Activated naive CD8-positive, alpha-beta T cell treated with anti-CD3 and anti-CD28 coated beads for 36 hours (primary cell): ENCODE measurements around the gene MCF2L. TPM values are rescaled to one million over a fixed set of nuclear protein-coding genes. Genes with fewer than 3 reads are reported as not detected.

Source experiments
- DNase-seq: peaks from one replicate; pipeline ENCODE4 v3.0.0; 2021
- H3K27ac Mint-ChIP-seq: one replicate; pipeline ENCODE4 v1.8.0; 2022; ENCODE audit warnings: mild to moderate bottlenecking, moderate library complexity, mixed read lengths
- H3K27me3 Mint-ChIP-seq: one replicate; pipeline ENCODE4 v1.8.0; 2022; ENCODE audit warnings: mild to moderate bottlenecking, mixed read lengths
- H3K36me3 Mint-ChIP-seq: one replicate; pipeline ENCODE4 v1.8.0; 2021; ENCODE audit warnings: mild to moderate bottlenecking, mixed read lengths
- H3K4me1 Mint-ChIP-seq: one replicate; pipeline ENCODE4 v1.8.0; 2021; ENCODE audit warnings: mixed read lengths
- H3K4me3 Mint-ChIP-seq: one replicate; pipeline ENCODE4 v1.8.0; 2022; ENCODE audit warnings: mild to moderate bottlenecking, moderate library complexity, mixed read lengths
- H3K9me3 Mint-ChIP-seq: one replicate; pipeline ENCODE4 v1.8.0; 2022; ENCODE audit warnings: mixed read lengths
- total RNA-seq, 2 experiments: library from RNA; stranded (reverse); gene quantifications; one replicate each; pipeline ENCODE4 v1.2.3, GENCODE V29; 2021

MCF2L gene
- total RNA-seq, 2 experiments from 2014 or later, result 9.3 to 10.7 TPM

GRCh38 chr13:113017506-113018215 is 48.6 kb downstream of the MCF2L start:
- H3K9me3 Mint-ChIP-seq, result no peaks in the 10 kb centered on the region
- H3K27me3 Mint-ChIP-seq, result no peaks in the 10 kb centered on the region
- peaks cover 1% of the 10 kb centered on the region for H3K36me3 Mint-ChIP-seq
- no peaks in the 10 kb centered on the region for H3K4me1 Mint-ChIP-seq
- H3K27ac Mint-ChIP-seq, result no peak overlapping the region
- no peak overlapping the region for H3K4me3 Mint-ChIP-seq
- DNase-seq, result no peak

GRCh38 chr13:113018676-113019465 is 49.9 kb downstream of the MCF2L start:
- DNase-seq, result no peak
- Mint-ChIP-seq H3K27me3 (no peaks in the 10 kb centered on the region), H3K36me3 (peaks cover 1% of the 10 kb centered on the region), H3K27ac (no peak overlapping the region), H3K4me3 (no peak overlapping the region), H3K4me1 (no peaks in the 10 kb centered on the region), H3K9me3 (no peaks in the 10 kb centered on the region)

GRCh38 chr13:113020323-113021080 is 51.5 kb downstream of the MCF2L start:
- Mint-ChIP-seq H3K27me3 (no peaks in the 10 kb centered on the region), H3K9me3 (no peaks in the 10 kb centered on the region), H3K36me3 (peaks cover 1% of the 10 kb centered on the region), H3K27ac (no peak overlapping the region), H3K4me3 (no peak overlapping the region), H3K4me1 (no peaks in the 10 kb centered on the region)
- DNase-seq, result no peak

GRCh38 chr13:113021391-113021790 is 52.4 kb downstream of the MCF2L start:
- Mint-ChIP-seq H3K4me3 (no peak overlapping the region), H3K9me3 (no peaks in the 10 kb centered on the region), H3K36me3 (peaks cover under 1% of the 10 kb centered on the region), H3K27ac (no peak overlapping the region), H3K27me3 (no peaks in the 10 kb centered on the region), H3K4me1 (no peaks in the 10 kb centered on the region)
- DNase-seq, result no peak

GRCh38 chr13:113021811-113022210 is 52.8 kb downstream of the MCF2L start:
- Mint-ChIP-seq H3K4me1 (no peaks in the 10 kb centered on the region), H3K36me3 (no peaks in the 10 kb centered on the region), H3K4me3 (no peak overlapping the region), H3K9me3 (no peaks in the 10 kb centered on the region), H3K27ac (no peak overlapping the region), H3K27me3 (no peaks in the 10 kb centered on the region)
- DNase-seq, result no peak

GRCh38 chr13:113022391-113022744 is 53.4 kb downstream of the MCF2L start:
- Mint-ChIP-seq H3K9me3 (no peaks in the 10 kb centered on the region), H3K4me1 (no peaks in the 10 kb centered on the region), H3K27ac (no peak overlapping the region), H3K4me3 (no peak overlapping the region), H3K36me3 (no peaks in the 10 kb centered on the region), H3K27me3 (no peaks in the 10 kb centered on the region)
- no peak for DNase-seq

- H3K27ac Mint-ChIP-seq, result no peak overlapping the region
- no peak overlapping the region for H3K4me3 Mint-ChIP-seq
- no peak for DNase-seq
- no peaks in the 10 kb centered on the region for H3K4me1 Mint-ChIP-seq
- no peaks in the 10 kb centered on the region for H3K27me3 Mint-ChIP-seq
- H3K9me3 Mint-ChIP-seq, result no peaks in the 10 kb centered on the region
- no peaks in the 10 kb centered on the region for H3K36me3 Mint-ChIP-seq
These were observed 53.9 kb downstream of the MCF2L start for GRCh38 chr13:113022745-113023574.

- Mint-ChIP-seq H3K36me3 (no peaks in the 10 kb centered on the region), H3K27me3 (no peaks in the 10 kb centered on the region), H3K4me1 (no peaks in the 10 kb centered on the region), H3K9me3 (no peaks in the 10 kb centered on the region), H3K27ac (no peak overlapping the region), H3K4me3 (no peak overlapping the region)
- DNase-seq, result no peak
These were observed 54.8 kb downstream of the MCF2L start for GRCh38 chr13:113023694-113024430.

- no peaks in the 10 kb centered on the region for H3K4me1 Mint-ChIP-seq
- DNase-seq, result no peak
- no peaks in the 10 kb centered on the region for H3K9me3 Mint-ChIP-seq
- no peaks in the 10 kb centered on the region for H3K36me3 Mint-ChIP-seq
- H3K27me3 Mint-ChIP-seq, result no peaks in the 10 kb centered on the region
- H3K4me3 Mint-ChIP-seq, result no peak overlapping the region
- no peak overlapping the region for H3K27ac Mint-ChIP-seq
These were observed 55.5 kb downstream of the MCF2L start for GRCh38 chr13:113024466-113024865.

- Mint-ChIP-seq H3K4me1 (no peaks in the 10 kb centered on the region), H3K9me3 (no peaks in the 10 kb centered on the region), H3K4me3 (no peak overlapping the region), H3K27ac (no peak overlapping the region), H3K36me3 (no peaks in the 10 kb centered on the region), H3K27me3 (no peaks in the 10 kb centered on the region)
- no peak for DNase-seq
These were observed 57.4 kb downstream of the MCF2L start for GRCh38 chr13:113026391-113026910.

- Mint-ChIP-seq H3K9me3 (no peaks in the 10 kb centered on the region), H3K4me3 (no peak overlapping the region)
- DNase-seq, result no peak
These were observed 58.1 kb downstream of the MCF2L start for GRCh38 chr13:113027095-113027494.

GRCh38 chr13:113027566-113027965 is 58.6 kb downstream of the MCF2L start:
- no peaks in the 10 kb centered on the region for H3K4me1 Mint-ChIP-seq
- DNase-seq, result no peak
- no peaks in the 10 kb centered on the region for H3K9me3 Mint-ChIP-seq
- H3K4me3 Mint-ChIP-seq, result no peak overlapping the region
- H3K27me3 Mint-ChIP-seq, result no peaks in the 10 kb centered on the region
- no peak overlapping the region for H3K27ac Mint-ChIP-seq
- H3K36me3 Mint-ChIP-seq, result no peaks in the 10 kb centered on the region

More at GRCh38 chr13:113027095-113027494, 58.1 kb downstream of the MCF2L start:
- H3K27me3 Mint-ChIP-seq, result no peaks in the 10 kb centered on the region
- H3K4me1 Mint-ChIP-seq, result no peaks in the 10 kb centered on the region
- no peak overlapping the region for H3K27ac Mint-ChIP-seq
- no peaks in the 10 kb centered on the region for H3K36me3 Mint-ChIP-seq

GRCh38 chr13:113028336-113029060 is 59.5 kb downstream of the MCF2L start:
- Mint-ChIP-seq H3K27ac (no peak overlapping the region), H3K4me1 (no peaks in the 10 kb centered on the region), H3K36me3 (no peaks in the 10 kb centered on the region), H3K4me3 (no peak overlapping the region), H3K27me3 (no peaks in the 10 kb centered on the region), H3K9me3 (no peaks in the 10 kb centered on the region)
- DNase-seq, result no peak
